Cardiac muscle cell (in vitro differentiated cells and primary cell): ENCODE data around the gene PRKCZ. TPM values are rescaled to one million over a fixed set of nuclear protein-coding genes. Genes with fewer than 3 reads are reported as not detected.

Experiments
- DNase-seq, 2 donors: peaks; one replicate each; pipeline versions ENCODE4 v3.0.0 to v3.0.0-alpha.2; 2010 to 2017; ENCODE audit warnings: low read depth in 1 of 2, low spot score in 1 of 2
- H3K27ac ChIP-seq: fragments of 200-600 bp; sonication (generic); 2 replicates; pipeline ENCODE4 v1.5.1; 2016
- H3K27me3 ChIP-seq: fragments of 200-600 bp; sonication (generic); 2 replicates; pipeline ENCODE4 v1.6.0; 2016; ENCODE audit warnings: control low read depth
- H3K36me3 ChIP-seq: fragments of 200-600 bp; sonication (generic); 2 replicates; pipeline ENCODE4 v1.5.1; 2016; ENCODE audit warnings: control low read depth
- H3K4me1 ChIP-seq: fragments of 200-600 bp; sonication (generic); 2 replicates; pipeline ENCODE4 v1.8.1; 2017; ENCODE audit warnings: low read depth, mild to moderate bottlenecking, mixed run types
- H3K4me3 ChIP-seq: fragments of 200-600 bp; sonication (generic); 2 replicates; pipeline ENCODE4 v1.5.1; 2016; ENCODE audit warnings: mild to moderate bottlenecking
- H3K9me3 ChIP-seq: fragments of 200-600 bp; sonication (generic); 2 replicates; pipeline ENCODE4 v1.5.1; 2017; ENCODE audit warnings: low read depth, mild to moderate bottlenecking, control low read depth
- polyA plus RNA-seq: library from polyadenylated mRNA; unstranded; fragments of >200 nt; fragmentation: Nextera tagmentation; extraction: Ambion mirVana; gene quantifications from 2 replicates; pipeline ENCODE4 v1.2.1, GENCODE V29; 2016
- total RNA-seq: library from RNA; depleted of rRNA; stranded (reverse); fragments of >200 nt; gene quantifications from 2 replicates; pipeline ENCODE4 v1.2.3, GENCODE V29; 2016
- TF ChIP-seq, protein P1 (sequence below): IDR thresholded peaks from 2 replicates; pipeline ENCODE4 v1.5.1; 2012; ENCODE audit warnings: low read depth, mild to moderate bottlenecking, low read length

PRKCZ gene
- total and polyA plus RNA-seq, 2 experiments from 2014 or later, result 44.6 to 50.9 TPM

DNA sequence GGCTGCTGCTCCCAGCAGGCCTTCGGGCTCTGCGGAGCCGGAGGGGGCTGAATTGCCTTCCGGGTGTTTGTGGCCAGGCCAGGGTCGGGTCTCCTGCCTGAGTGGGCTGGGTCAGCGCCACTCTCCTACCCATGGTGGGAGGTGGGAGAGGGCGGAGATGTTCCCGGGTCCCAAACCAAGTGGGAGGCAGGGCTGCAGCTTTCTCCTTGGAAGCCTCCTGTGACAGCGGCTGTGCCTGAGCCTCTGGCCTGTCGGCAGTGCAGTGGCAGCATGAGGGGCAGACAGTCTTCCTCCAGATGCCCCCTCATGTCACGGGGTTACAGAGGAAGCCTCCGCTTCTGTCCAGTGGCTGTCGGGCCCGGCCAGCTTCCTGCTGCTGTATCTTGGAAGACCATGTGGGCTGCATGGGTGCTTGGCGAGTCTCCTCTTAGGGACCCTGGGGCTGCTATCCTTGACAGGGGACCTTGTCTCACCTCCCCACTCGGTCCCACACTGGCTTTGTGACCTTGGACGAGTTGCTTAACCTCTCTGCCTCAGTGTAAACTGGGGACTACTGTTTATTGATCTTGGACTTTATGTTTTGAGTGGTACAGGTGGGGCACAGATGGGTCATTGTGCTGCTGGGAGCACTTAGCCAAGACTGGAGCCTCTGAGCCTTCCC is 182.2 kb downstream of the PRKCZ start:
- Histone ChIP-seq H3K27me3 (no peaks in the 10 kb centered on the region), H3K4me1 (peaks cover 52% of the 10 kb centered on the region), H3K4me3 (no peak overlapping the region), H3K9me3 (no peaks in the 10 kb centered on the region), H3K27ac (peak overlapping the region; percentile 41), H3K36me3 (no peaks in the 10 kb centered on the region)
- DNase-seq, result no peak
- TF ChIP-seq, protein P1, sequence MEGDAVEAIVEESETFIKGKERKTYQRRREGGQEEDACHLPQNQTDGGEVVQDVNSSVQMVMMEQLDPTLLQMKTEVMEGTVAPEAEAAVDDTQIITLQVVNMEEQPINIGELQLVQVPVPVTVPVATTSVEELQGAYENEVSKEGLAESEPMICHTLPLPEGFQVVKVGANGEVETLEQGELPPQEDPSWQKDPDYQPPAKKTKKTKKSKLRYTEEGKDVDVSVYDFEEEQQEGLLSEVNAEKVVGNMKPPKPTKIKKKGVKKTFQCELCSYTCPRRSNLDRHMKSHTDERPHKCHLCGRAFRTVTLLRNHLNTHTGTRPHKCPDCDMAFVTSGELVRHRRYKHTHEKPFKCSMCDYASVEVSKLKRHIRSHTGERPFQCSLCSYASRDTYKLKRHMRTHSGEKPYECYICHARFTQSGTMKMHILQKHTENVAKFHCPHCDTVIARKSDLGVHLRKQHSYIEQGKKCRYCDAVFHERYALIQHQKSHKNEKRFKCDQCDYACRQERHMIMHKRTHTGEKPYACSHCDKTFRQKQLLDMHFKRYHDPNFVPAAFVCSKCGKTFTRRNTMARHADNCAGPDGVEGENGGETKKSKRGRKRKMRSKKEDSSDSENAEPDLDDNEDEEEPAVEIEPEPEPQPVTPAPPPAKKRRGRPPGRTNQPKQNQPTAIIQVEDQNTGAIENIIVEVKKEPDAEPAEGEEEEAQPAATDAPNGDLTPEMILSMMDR, result no peak

DNA sequence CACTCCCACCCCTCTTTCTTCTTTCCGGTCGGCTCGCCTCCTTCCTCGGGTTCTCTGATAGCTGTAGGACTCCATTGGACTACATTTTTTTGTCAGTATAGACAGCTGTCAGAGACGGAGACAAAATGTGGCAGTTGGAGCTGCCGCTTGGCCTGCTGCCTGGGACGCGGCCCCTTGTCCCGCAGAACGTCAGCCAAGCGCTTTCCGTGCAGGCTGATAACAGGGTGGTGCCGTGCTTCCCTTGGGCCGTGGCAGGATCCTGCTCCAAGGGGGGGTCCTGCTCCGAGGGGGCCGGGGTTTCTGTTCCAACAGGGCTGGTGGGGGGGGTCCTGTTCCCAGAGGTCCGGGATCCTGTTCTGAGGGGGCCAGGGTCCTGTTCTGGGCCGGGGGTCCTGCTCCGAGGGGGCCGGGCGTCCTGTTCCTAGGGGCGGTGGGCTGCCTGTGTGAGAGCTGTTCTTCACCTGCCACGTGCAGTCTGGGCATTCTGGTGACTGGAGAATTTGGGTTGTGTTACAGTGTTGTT is 182.8 kb downstream of the PRKCZ start:
- no peak overlapping the region for H3K4me3 ChIP-seq
- H3K9me3 ChIP-seq, result no peaks in the 10 kb centered on the region
- peak in 1 of 2 donors; percentile 33 for DNase-seq
- TF ChIP-seq, protein P1, result no peak
- H3K27me3 ChIP-seq, result no peaks in the 10 kb centered on the region
- H3K27ac ChIP-seq, result no peak overlapping the region
- H3K4me1 ChIP-seq, result peaks cover 52% of the 10 kb centered on the region
- no peaks in the 10 kb centered on the region for H3K36me3 ChIP-seq

DNA sequence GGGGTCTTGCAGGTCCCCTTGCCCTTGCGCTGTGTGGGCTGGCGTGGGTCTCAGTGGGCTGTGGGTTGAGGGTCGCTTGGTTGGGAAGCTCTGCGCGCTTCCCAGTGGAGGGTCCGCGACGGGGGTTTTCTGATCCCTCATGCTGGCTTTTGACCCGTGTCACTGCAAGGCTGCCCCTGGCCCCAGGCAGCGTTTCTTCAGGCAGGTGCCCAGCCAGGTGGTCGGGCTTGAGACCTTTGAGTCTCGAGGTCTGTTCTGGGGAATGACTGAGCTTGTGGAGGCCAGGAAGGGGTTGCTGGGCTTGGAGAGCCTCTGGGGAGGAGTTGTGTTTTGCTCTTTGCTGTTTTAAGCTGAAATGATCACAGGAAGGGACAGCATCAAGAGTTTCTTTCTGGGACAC is 183.3 kb downstream of the PRKCZ start:
- Histone ChIP-seq H3K27me3 (no peaks in the 10 kb centered on the region), H3K27ac (no peak overlapping the region), H3K9me3 (no peaks in the 10 kb centered on the region), H3K4me3 (no peak overlapping the region), H3K36me3 (no peaks in the 10 kb centered on the region), H3K4me1 (peaks cover 52% of the 10 kb centered on the region)
- DNase-seq, result no peak
- TF ChIP-seq, protein P1, result no peak

DNA sequence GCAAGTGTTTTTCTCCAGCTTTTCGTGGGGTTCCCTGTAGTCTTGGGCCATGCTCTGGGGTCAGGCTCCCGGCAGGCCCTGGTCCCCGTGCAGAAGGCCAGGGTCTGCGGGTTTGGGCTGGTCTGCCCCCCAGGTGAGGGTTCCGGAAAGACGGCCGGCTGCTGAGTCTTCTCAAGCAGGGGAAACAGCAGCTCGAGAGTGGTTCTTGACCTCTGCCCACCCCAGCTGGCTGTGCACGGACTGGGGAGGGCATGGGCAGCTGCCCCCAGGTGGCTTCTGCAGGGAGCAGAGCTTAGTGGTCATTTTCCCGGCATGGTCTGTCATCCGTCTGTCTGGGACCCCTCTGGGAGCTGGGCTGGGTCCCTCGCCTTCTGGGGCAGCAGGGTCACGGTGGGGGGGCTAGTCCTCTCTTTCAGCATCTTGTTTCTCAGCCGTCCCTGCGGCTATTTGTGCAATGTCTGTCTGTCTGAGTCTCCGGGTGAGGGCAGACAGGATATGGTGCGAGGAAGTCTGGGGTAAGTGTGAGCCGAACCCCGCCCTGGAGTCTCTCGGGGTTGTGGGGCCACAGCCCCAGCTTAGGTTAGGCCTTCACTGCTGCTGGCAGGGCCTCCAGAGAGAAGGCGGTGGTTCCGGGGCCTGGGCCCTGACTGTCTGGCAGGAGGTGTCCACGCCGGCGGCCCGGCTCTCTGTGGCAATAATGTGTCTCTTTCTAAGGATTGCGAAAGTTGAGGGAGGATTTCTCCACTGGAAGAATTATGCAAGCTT is 184.0 kb downstream of the PRKCZ start:
- H3K4me3 ChIP-seq, result no peak overlapping the region
- peak in 1 of 2 donors; percentile 98 for DNase-seq
- H3K27ac ChIP-seq, result no peak overlapping the region
- H3K9me3 ChIP-seq, result no peaks in the 10 kb centered on the region
- H3K36me3 ChIP-seq, result no peaks in the 10 kb centered on the region
- TF ChIP-seq, protein P1, result no peak
- peaks cover 52% of the 10 kb centered on the region for H3K4me1 ChIP-seq
- H3K27me3 ChIP-seq, result no peaks in the 10 kb centered on the region

DNA sequence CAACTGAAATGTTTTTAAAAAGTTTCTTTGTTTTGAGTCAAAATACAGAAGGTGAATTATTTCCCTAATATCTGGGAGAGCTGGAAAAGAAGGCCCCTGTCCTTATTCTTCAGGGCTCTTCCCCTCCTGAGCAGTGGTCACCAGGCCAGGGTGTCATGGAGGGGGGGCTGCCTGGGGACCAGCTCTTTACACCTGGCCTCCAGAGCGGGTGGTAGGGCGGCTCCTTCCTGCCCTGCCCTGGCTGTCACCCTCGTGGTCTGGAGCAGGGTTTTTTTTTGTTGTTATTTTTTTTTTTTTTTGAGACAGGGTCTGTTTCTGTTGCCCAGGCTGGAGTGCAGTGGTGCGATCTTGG is 184.5 kb downstream of the PRKCZ start:
- DNase-seq, result no peak
- no peaks in the 10 kb centered on the region for H3K9me3 ChIP-seq
- no peak overlapping the region for H3K27ac ChIP-seq
- no peaks in the 10 kb centered on the region for H3K36me3 ChIP-seq
- no peaks in the 10 kb centered on the region for H3K27me3 ChIP-seq
- peaks cover 48% of the 10 kb centered on the region for H3K4me1 ChIP-seq
- TF ChIP-seq, protein P1, result no peak
- no peak overlapping the region for H3K4me3 ChIP-seq

Other genes with a start within 250 kb of the PRKCZ start
- 85.5 and 93.5 TPM in 2 replicates for gene GNB1, start 159.3 kb upstream of the PRKCZ start, total RNA-seq
- gene GNB1, start 159.3 kb upstream of the PRKCZ start, polyA plus RNA-seq, result 185 and 196 TPM in 2 replicates
- gene CALML6, start 135.2 kb upstream of the PRKCZ start, total RNA-seq, result 0.63 TPM in 1 of 2 replicates, not detected in the other
- gene CALML6, start 135.2 kb upstream of the PRKCZ start, polyA plus RNA-seq, result 0.28 TPM in 1 of 2 replicates, not detected in the other
- 6.9 and 7.1 TPM in 2 replicates for gene TMEM52, start 131.1 kb upstream of the PRKCZ start, total RNA-seq
- 4.2 and 16.6 TPM in 2 replicates for gene TMEM52, start 131.1 kb upstream of the PRKCZ start, polyA plus RNA-seq
- 0.63 and 0.67 TPM in 2 replicates for gene CFAP74, start 46.6 kb upstream of the PRKCZ start, total RNA-seq
- gene CFAP74, start 46.6 kb upstream of the PRKCZ start, polyA plus RNA-seq, result 0.65 and 1.7 TPM in 2 replicates
- gene GABRD, start 31.1 kb upstream of the PRKCZ start, total RNA-seq, result not detected in 2 replicates
- gene GABRD, start 31.1 kb upstream of the PRKCZ start, polyA plus RNA-seq, result not detected in 2 replicates
- 109 and 130 TPM in 2 replicates for gene FAAP20, start 144.4 kb downstream of the PRKCZ start, total RNA-seq
- gene FAAP20, start 144.4 kb downstream of the PRKCZ start, polyA plus RNA-seq, result 188 and 219 TPM in 2 replicates
- 25.2 and 31.9 TPM in 2 replicates for gene SKI, start 177.9 kb downstream of the PRKCZ start, total RNA-seq
- 2.7 and 5.2 TPM in 2 replicates for gene SKI, start 177.9 kb downstream of the PRKCZ start, polyA plus RNA-seq